Peyer's patch (tissue), 4 donors: Measurements from ENCODE around the gene MCF2L2. TPM values are rescaled to one million over a fixed set of nuclear protein-coding genes. Genes with fewer than 3 reads are reported as not detected.

Source experiments
- DNase-seq, 3 donors: peaks; one replicate each; pipeline ENCODE4 v3.0.0-alpha.2; 2017 to 2019
- H3K27ac ChIP-seq, 4 donors: fragments of 200-600 bp; sonication (generic); one replicate each; pipeline ENCODE4 v1.5.1; 2016 to 2019
- H3K27me3 ChIP-seq, 2 donors: fragments of 200-600 bp; sonication (generic); one replicate each; pipeline ENCODE4 v1.5.1; 2019
- H3K36me3 ChIP-seq, 3 donors: fragments of 200-600 bp; sonication (generic); one replicate each; pipeline ENCODE4 v1.5.1; 2016 to 2019
- H3K4me1 ChIP-seq, 4 donors: fragments of 200-600 bp; sonication (generic); one replicate each; pipeline ENCODE4 v1.5.1; 2016 to 2019
- H3K4me3 ChIP-seq, 4 donors: fragments of 200-600 bp; sonication (generic); 1 replicate in 3 of 4; 2 replicates in 1 of 4; pipeline ENCODE4 v1.5.1; 2016 to 2019; ENCODE audit warnings: mild to moderate bottlenecking in 1 of 4
- H3K9me3 ChIP-seq, 4 donors: fragments of 200-600 bp; sonication (generic); one replicate each; pipeline ENCODE4 v1.5.1; 2016 to 2019; ENCODE audit warnings: mild to moderate bottlenecking in 1 of 4
- CTCF ChIP-seq, 6 experiments: fragments of 450-650 bp in 4 of 6; fragments of 200-600 bp in 2 of 6; sonication (generic) in 1 of 6; IDR thresholded peaks; one replicate each; pipeline ENCODE4 v1.5.1; 2017 to 2019; ENCODE audit warnings: antibody characterized with exemption in 6 of 6, mild to moderate bottlenecking in 3 of 6, moderate library complexity in 1 of 6
- POLR2A ChIP-seq, 2 donors: fragments of 450-650 bp; IDR thresholded peaks; one replicate each; pipeline ENCODE4 v1.5.1; 2017; ENCODE audit warnings: antibody characterized with exemption in 2 of 2, mild to moderate bottlenecking in 2 of 2, moderate library complexity in 2 of 2
- total RNA-seq, 4 donors: library from RNA; depleted of rRNA; stranded (reverse); fragments of >200 nt; gene quantifications; one replicate each; pipeline ENCODE4 v1.1.0, GENCODE V29; 2016

MCF2L2 gene
- total RNA-seq, 4 donors from 2014 or later = 0.67 to 12.4 (median 1.1) TPM

GRCh38 chr3:183188895-183189462 lies 239.4 kb downstream of the MCF2L2 start:
- Histone ChIP-seq H3K27me3 (no peaks in the 10 kb centered on the region), H3K27ac (no peak overlapping the region), H3K9me3 (no peaks in the 10 kb centered on the region), H3K36me3 (no peaks in the 10 kb centered on the region), H3K4me1 (peaks cover 0 to 12% (median 1%) of the 10 kb centered on the region in 4 donors), H3K4me3 (no peak overlapping the region)
- TF ChIP-seq POLR2A (IDR thresholded peaks at IDR 0.05) = no peak
- peak in 3 of 6 experiments; percentile 20 to 32 (median 27) for TF ChIP-seq CTCF (IDR thresholded peaks at IDR 0.05)
- peak in 2 of 3 donors; percentile 25 to 74 for DNase-seq

- peak in 1 of 3 donors; percentile 58 for DNase-seq
- H3K27me3 ChIP-seq = no peaks in the 10 kb centered on the region
- TF ChIP-seq POLR2A (IDR thresholded peaks at IDR 0.05) (no peak), CTCF (IDR thresholded peaks at IDR 0.05) (peak in 1 of 6 experiments; percentile 7)
- H3K9me3 ChIP-seq = no peaks in the 10 kb centered on the region
- H3K27ac ChIP-seq = peak overlapping the region in 2 of 4 donors; percentile 31 to 70
- no peaks in the 10 kb centered on the region for H3K36me3 ChIP-seq
- H3K4me1 ChIP-seq = peaks cover 0 to 12% (median 1%) of the 10 kb centered on the region in 4 donors
- H3K4me3 ChIP-seq = no peak overlapping the region
Observed at GRCh38 chr3:183185696-183186095, 242.7 kb downstream of the MCF2L2 start.

DNA sequence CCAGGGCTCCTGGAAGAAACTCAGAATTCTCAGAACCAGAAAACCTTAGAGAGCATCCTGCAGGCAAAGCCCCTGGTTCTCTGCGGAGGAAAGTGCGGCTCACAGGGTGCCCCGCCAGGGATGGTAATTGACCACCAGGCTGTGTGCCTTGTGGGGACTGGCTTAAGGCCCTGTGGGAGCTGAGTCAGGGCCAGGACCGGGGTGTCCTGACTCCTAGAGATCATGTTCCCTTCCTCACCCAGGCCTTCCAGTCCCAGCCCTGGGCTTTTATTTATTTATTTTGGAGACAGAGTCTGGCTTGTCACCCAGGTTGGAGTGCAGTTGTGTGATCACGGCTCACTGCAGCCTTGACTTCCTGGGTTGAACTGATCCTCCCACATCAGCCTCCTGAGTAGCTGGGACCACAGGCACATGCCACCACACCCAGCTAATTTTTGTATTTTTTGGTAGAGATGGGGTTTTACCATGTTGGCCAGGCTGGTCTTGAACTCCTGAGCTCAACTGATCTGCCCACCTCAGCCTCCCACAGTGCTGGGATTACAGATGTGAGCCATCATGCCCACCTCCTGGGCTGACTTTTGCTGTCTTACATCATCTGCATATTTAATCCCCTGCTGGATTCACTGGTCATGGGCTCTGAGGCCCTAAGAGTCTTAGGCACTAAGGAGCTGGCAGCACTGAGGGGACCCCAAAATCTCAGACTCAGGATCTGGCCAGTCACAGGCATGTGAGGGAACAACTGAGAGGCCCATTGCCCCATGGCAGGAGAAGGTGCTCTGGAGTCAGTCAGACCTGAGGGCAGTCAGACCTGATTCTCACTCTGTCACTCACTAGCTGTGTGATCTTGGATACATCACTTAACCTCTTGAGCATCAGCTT lies 245.4 kb downstream of the MCF2L2 start:
- no peaks in the 10 kb centered on the region for H3K9me3 ChIP-seq
- no peak overlapping the region for H3K27ac ChIP-seq
- H3K4me3 ChIP-seq = no peak overlapping the region
- peaks cover 0 to 9% of the 10 kb centered on the region in 2 donors for H3K27me3 ChIP-seq
- H3K4me1 ChIP-seq = peaks cover 7 to 28% (median 11%) of the 10 kb centered on the region in 4 donors
- H3K36me3 ChIP-seq = no peaks in the 10 kb centered on the region
- TF ChIP-seq CTCF (IDR thresholded peaks at IDR 0.05) (no peak), POLR2A (IDR thresholded peaks at IDR 0.05) (no peak)
- DNase-seq = no peak

DNA sequence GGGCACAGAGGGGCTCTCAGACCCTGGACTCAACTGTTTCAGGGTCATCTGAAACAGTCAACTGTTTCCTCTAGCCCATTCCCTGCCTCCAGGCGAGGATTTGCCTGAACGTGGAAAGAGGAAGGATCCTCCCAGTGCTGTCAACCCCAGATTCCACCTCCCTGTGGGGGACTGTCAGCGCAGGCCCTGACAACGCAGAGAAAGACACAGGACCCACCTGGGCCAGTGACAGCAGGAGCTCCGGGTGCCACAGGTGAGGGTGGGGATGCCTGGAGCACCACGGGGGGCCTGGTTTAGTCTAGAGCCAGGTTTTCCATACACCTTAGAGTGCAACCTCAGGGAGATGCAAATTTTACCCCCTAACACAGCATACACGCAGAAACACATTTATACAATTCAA lies 246.3 kb downstream of the MCF2L2 start:
- Histone ChIP-seq H3K4me1 (peaks cover 7 to 28% (median 11%) of the 10 kb centered on the region in 4 donors), H3K36me3 (no peaks in the 10 kb centered on the region), H3K27ac (no peak overlapping the region), H3K4me3 (no peak overlapping the region), H3K27me3 (peaks cover 0 to 9% of the 10 kb centered on the region in 2 donors), H3K9me3 (no peaks in the 10 kb centered on the region)
- no peak for DNase-seq
- TF ChIP-seq CTCF (IDR thresholded peaks at IDR 0.05) (no peak), POLR2A (IDR thresholded peaks at IDR 0.05) (no peak)

- DNase-seq = no peak
- Histone ChIP-seq H3K36me3 (no peaks in the 10 kb centered on the region), H3K27me3 (peaks cover 0 to 12% of the 10 kb centered on the region in 2 donors), H3K4me1 (peaks cover 7 to 28% (median 11%) of the 10 kb centered on the region in 4 donors), H3K4me3 (no peak overlapping the region), H3K27ac (no peak overlapping the region), H3K9me3 (no peaks in the 10 kb centered on the region)
- TF ChIP-seq POLR2A (IDR thresholded peaks at IDR 0.05) (no peak), CTCF (IDR thresholded peaks at IDR 0.05) (no peak)
Observed at GRCh38 chr3:183181606-183182005, 246.8 kb downstream of the MCF2L2 start.
